Breast epithelium (tissue), 4 donors: Measurements from ENCODE around the gene HSD17B2. TPM values are rescaled to one million over a fixed set of nuclear protein-coding genes. Genes with fewer than 3 reads are reported as not detected.
A peak's percentile ranks its signal among the peaks of the same experiment; 100 is the strongest.

Source experiments
- DNase-seq, 2 donors: peaks; one replicate each; pipeline ENCODE4 v3.0.0-alpha.2; 2019; ENCODE audit warnings: low spot score in 2 of 2
- H3K27ac ChIP-seq, 2 donors: fragments of 200-600 bp; sonication (generic) in 1 of 2; one replicate each; pipeline ENCODE4 v1.5.1; 2016 to 2019; ENCODE audit warnings: mild to moderate bottlenecking in 1 of 2
- H3K27me3 ChIP-seq, 2 donors: fragments of 200-600 bp; sonication (generic) in 1 of 2; one replicate each; pipeline versions ENCODE4 v1.5.1 to v1.6.0; 2017 to 2019; ENCODE audit warnings: control low read depth in 1 of 2, mild to moderate bottlenecking in 1 of 2
- H3K36me3 ChIP-seq: fragments of 200-600 bp; one replicate; pipeline ENCODE4 v1.5.1; 2019
- H3K4me1 ChIP-seq, 2 donors: fragments of 200-600 bp; sonication (generic); one replicate each; pipeline ENCODE4 v1.5.1; 2016 to 2019; ENCODE audit warnings: control low read depth in 1 of 2
- H3K4me3 ChIP-seq, 3 donors: fragments of 200-600 bp; sonication (generic); 1 replicate in 2 of 3; 2 replicates in 1 of 3; pipeline ENCODE4 v1.5.1; 2016 to 2019; ENCODE audit warnings: mild to moderate bottlenecking in 3 of 3, moderate library complexity in 2 of 3
- H3K9me3 ChIP-seq, 2 donors: fragments of 200-600 bp; sonication (generic) in 1 of 2; one replicate each; pipeline ENCODE4 v1.5.1; 2016 to 2019; ENCODE audit warnings: control low read depth in 1 of 2
- CTCF ChIP-seq, 3 donors: fragments of 450-650 bp; IDR thresholded peaks; one replicate each; pipeline ENCODE4 v1.5.1; 2016 to 2017; ENCODE audit warnings: antibody characterized with exemption in 3 of 3, mild to moderate bottlenecking in 3 of 3, moderate library complexity in 3 of 3
- POLR2A ChIP-seq: fragments of 450-650 bp; IDR thresholded peaks from one replicate; pipeline ENCODE4 v1.6.1; 2016; ENCODE audit warnings: antibody characterized with exemption, mild to moderate bottlenecking, moderate library complexity
- POLR2AphosphoS5 ChIP-seq, 3 donors: sonication (generic); formaldehyde crosslinking; IDR thresholded peaks; one replicate each; pipeline ENCODE4 v1.6.1; 2017; ENCODE audit warnings: antibody characterized with exemption in 3 of 3
- intact Hi-C: fragments of 100-400 bp; cut with DNase I; formaldehyde crosslinking; loops from one replicate; pipeline ENCODE4 v1.15.1; 2023; ENCODE audit warnings: low total_unique reads
- total RNA-seq, 3 donors: library from RNA; depleted of rRNA; stranded (reverse); fragments of >200 nt; gene quantifications; one replicate each; pipeline ENCODE4 v1.1.0, GENCODE V29; 2016

Gene HSD17B2
- total RNA-seq, 3 donors from 2014 or later, result 4.5 to 8.8 TPM; not detected in 1

- Histone ChIP-seq H3K9me3 (peaks cover 10 to 20% of the 10 kb centered on the region in 2 donors), H3K4me3 (peak overlapping the region in 2 of 3 donors; percentile 71 to 72), H3K27ac (peak overlapping the region in 1 of 2 donors; percentile 64), H3K4me1 (no peaks in the 10 kb centered on the region), H3K36me3 (no peaks in the 10 kb centered on the region), H3K27me3 (peaks cover 0 to 3% of the 10 kb centered on the region in 2 donors)
- DNase-seq, result no peak
- TF ChIP-seq POLR2A (no peak), CTCF (IDR thresholded peaks at IDR 0.05) (no peak), POLR2AphosphoS5 (IDR thresholded peaks at IDR 0.05) (no peak)
- intact Hi-C loops, result no loop called here
These were observed 24.4 kb upstream of the HSD17B2 start for GRCh38 chr16:82010649-82011048.

GRCh38 chr16:82011199-82011641 is 23.8 kb upstream of the HSD17B2 start, which contains the start of gene SDR42E1:
SDR42E1 (minus strand) TSS chr16:82011470; CDS start chr16:82000858, 10,612 bp downstream.
- no peaks in the 10 kb centered on the region for H3K4me1 ChIP-seq
- intact Hi-C loops, result no loop called here
- peak within 1 kb of the TSS; percentile 33 to 72 (median 71) for H3K4me3 ChIP-seq
- DNase-seq, result peak; percentile 56 to 71
- H3K27me3 ChIP-seq, result peaks cover 0 to 3% of the 10 kb centered on the region in 2 donors
- H3K27ac ChIP-seq, result peak within 1 kb of the TSS; percentile 50 to 64
- no peak for TF ChIP-seq POLR2A
- no peak for TF ChIP-seq POLR2AphosphoS5 (IDR thresholded peaks at IDR 0.05)
- no peak for TF ChIP-seq CTCF (IDR thresholded peaks at IDR 0.05)
- H3K9me3 ChIP-seq, result peaks cover 10 to 20% of the 10 kb centered on the region in 2 donors
- H3K36me3 ChIP-seq, result no peaks in the 10 kb centered on the region

GRCh38 chr16:82013139-82013538 is 21.9 kb upstream of the HSD17B2 start:
- Histone ChIP-seq H3K36me3 (no peaks in the 10 kb centered on the region), H3K27ac (no peak overlapping the region), H3K4me1 (no peaks in the 10 kb centered on the region), H3K4me3 (no peak overlapping the region), H3K9me3 (peaks cover 10 to 20% of the 10 kb centered on the region in 2 donors), H3K27me3 (peaks cover 0 to 3% of the 10 kb centered on the region in 2 donors)
- intact Hi-C loops, result no loop called here
- no peak for DNase-seq
- TF ChIP-seq POLR2AphosphoS5 (IDR thresholded peaks at IDR 0.05), result no peak
- TF ChIP-seq CTCF (IDR thresholded peaks at IDR 0.05), result no peak
- TF ChIP-seq POLR2A, result no peak

- Histone ChIP-seq H3K9me3 (peaks cover 0 to 8% of the 10 kb centered on the region in 2 donors), H3K36me3 (no peaks in the 10 kb centered on the region), H3K4me3 (no peak overlapping the region), H3K27ac (no peak overlapping the region), H3K4me1 (no peaks in the 10 kb centered on the region), H3K27me3 (peaks cover 0 to 3% of the 10 kb centered on the region in 2 donors)
- DNase-seq, result no peak
- TF ChIP-seq POLR2AphosphoS5 (IDR thresholded peaks at IDR 0.05), result no peak
- TF ChIP-seq POLR2A, result no peak
- TF ChIP-seq CTCF (IDR thresholded peaks at IDR 0.05), result no peak
- intact Hi-C loops, result no loop called here
These were observed 18.8 kb upstream of the HSD17B2 start for GRCh38 chr16:82016263-82016662.

- Histone ChIP-seq H3K36me3 (no peaks in the 10 kb centered on the region), H3K27me3 (peaks cover 0 to 3% of the 10 kb centered on the region in 2 donors), H3K4me1 (no peaks in the 10 kb centered on the region), H3K9me3 (peaks cover 0 to 8% of the 10 kb centered on the region in 2 donors), H3K4me3 (no peak overlapping the region), H3K27ac (no peak overlapping the region)
- no peak for DNase-seq
- no peak for TF ChIP-seq POLR2AphosphoS5 (IDR thresholded peaks at IDR 0.05)
- no peak for TF ChIP-seq CTCF (IDR thresholded peaks at IDR 0.05)
- no peak for TF ChIP-seq POLR2A
- intact Hi-C loops, result no loop called here
These were observed 18.1 kb upstream of the HSD17B2 start for GRCh38 chr16:82016964-82017363.
